MCF 10A (cell line): ENCODE results near the gene HK3. TPM values are rescaled to one million over a fixed set of nuclear protein-coding genes. Genes with fewer than 3 reads are reported as not detected.
"Not testable (repeated sequence)": the region's sequence is repeated elsewhere in the genome, so short reads cannot be mapped to it uniquely, and the experiment has no call there.

Experiments used
- BruUV-seq: library from RNA; stranded (reverse); fragments of 400-500 nt; replicated peaks from 2 replicates; lab custom pipeline; 2021; lab: Mats Ljungman, UMichigan
- CTCF ChIA-PET: fragments of 300-600 bp; sonication (Branson Sonifier 250); formaldehyde crosslinking; extraction: SDS; loops from one replicate; lab custom pipeline; 2021; ENCODE audit warnings: antibody characterized with exemption, inconsistent platforms; lab: Yijun Ruan, JAX
- POLR2A ChIA-PET: fragments of 300-600, 350-650 bp; sonication (Branson Sonifier 250); formaldehyde crosslinking; extraction: SDS; loops from one replicate; lab custom pipeline; 2020; ENCODE audit warnings: antibody characterized with exemption, inconsistent platforms; lab: Yijun Ruan, JAX
- DNase-seq: peaks from one replicate; pipeline ENCODE4 v3.0.0-alpha.2; 2018; ENCODE audit not compliant: unreplicated experiment
- H3K27ac Mint-ChIP-seq: one replicate; pipeline ENCODE4 v1.8.0; 2022; ENCODE audit warnings: mild to moderate bottlenecking, low read depth, mixed read lengths; ENCODE audit not compliant: unreplicated experiment
- H3K27me3 Mint-ChIP-seq: one replicate; pipeline ENCODE4 v1.8.0; 2022; ENCODE audit warnings: mixed read lengths; ENCODE audit not compliant: insufficient read depth, unreplicated experiment
- H3K36me3 Mint-ChIP-seq: one replicate; pipeline ENCODE4 v1.8.0; 2022; ENCODE audit warnings: mild to moderate bottlenecking, moderate library complexity, mixed read lengths; ENCODE audit not compliant: insufficient read depth, unreplicated experiment
- H3K4me1 Mint-ChIP-seq: one replicate; pipeline ENCODE4 v1.8.0; 2022; ENCODE audit warnings: mixed read lengths; ENCODE audit not compliant: insufficient read depth, unreplicated experiment
- H3K4me3 Mint-ChIP-seq: one replicate; pipeline ENCODE4 v1.8.0; 2022; ENCODE audit warnings: mild to moderate bottlenecking, moderate library complexity, mixed read lengths; ENCODE audit not compliant: unreplicated experiment
- H3K9me3 Mint-ChIP-seq: one replicate; pipeline ENCODE4 v1.8.0; 2022; ENCODE audit warnings: mixed read lengths; ENCODE audit not compliant: unreplicated experiment
- intact Hi-C: fragments of 100-400 bp; cut with micrococcal nuclease; formaldehyde crosslinking; loops from 2 replicates; pipeline ENCODE4 v1.14.1; 2022
- total RNA-seq: library from RNA; stranded (reverse); gene quantifications from 2 replicates; pipeline ENCODE4 v1.2.3, GENCODE V29; 2022
- TF ChIP-seq, protein P1 (sequence below): fragments of 200-600 bp; IDR thresholded peaks from one replicate; pipeline ENCODE4 v1.8.0; 2022; ENCODE audit warnings: antibody characterized with exemption, mild to moderate bottlenecking; ENCODE audit not compliant: unreplicated experiment

The HK3 gene
- total RNA-seq, 1 experiment from 2014 or later: not detected

- peaks cover 57% of the 10 kb centered on the region for H3K27me3 Mint-ChIP-seq
- H3K9me3 Mint-ChIP-seq: no peaks in the 10 kb centered on the region
- H3K4me1 Mint-ChIP-seq: no peaks in the 10 kb centered on the region
- no peak overlapping the region for H3K27ac Mint-ChIP-seq
- H3K4me3 Mint-ChIP-seq: no peak overlapping the region
- DNase-seq: no peak
- CTCF ChIA-PET: interaction anchor here (2.3 kb wide), 1 partner anchor 214 kb away, joined by 10 read pairs; no protein-coding TSS in a partner anchor
- POLR2A ChIA-PET: interaction anchor here (0.5 kb wide), 1 partner anchor 64 kb away, joined by 3 read pairs; no protein-coding TSS in a partner anchor
- H3K36me3 Mint-ChIP-seq: no peaks in the 10 kb centered on the region
- no TSS peak for BruUV-seq
- intact Hi-C loops: no loop called here
- TF ChIP-seq, protein P1, sequence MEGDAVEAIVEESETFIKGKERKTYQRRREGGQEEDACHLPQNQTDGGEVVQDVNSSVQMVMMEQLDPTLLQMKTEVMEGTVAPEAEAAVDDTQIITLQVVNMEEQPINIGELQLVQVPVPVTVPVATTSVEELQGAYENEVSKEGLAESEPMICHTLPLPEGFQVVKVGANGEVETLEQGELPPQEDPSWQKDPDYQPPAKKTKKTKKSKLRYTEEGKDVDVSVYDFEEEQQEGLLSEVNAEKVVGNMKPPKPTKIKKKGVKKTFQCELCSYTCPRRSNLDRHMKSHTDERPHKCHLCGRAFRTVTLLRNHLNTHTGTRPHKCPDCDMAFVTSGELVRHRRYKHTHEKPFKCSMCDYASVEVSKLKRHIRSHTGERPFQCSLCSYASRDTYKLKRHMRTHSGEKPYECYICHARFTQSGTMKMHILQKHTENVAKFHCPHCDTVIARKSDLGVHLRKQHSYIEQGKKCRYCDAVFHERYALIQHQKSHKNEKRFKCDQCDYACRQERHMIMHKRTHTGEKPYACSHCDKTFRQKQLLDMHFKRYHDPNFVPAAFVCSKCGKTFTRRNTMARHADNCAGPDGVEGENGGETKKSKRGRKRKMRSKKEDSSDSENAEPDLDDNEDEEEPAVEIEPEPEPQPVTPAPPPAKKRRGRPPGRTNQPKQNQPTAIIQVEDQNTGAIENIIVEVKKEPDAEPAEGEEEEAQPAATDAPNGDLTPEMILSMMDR: no peak
Measured at GRCh38 chr5:176874198-176874780, 24.9 kb downstream of the HK3 start.

DNA sequence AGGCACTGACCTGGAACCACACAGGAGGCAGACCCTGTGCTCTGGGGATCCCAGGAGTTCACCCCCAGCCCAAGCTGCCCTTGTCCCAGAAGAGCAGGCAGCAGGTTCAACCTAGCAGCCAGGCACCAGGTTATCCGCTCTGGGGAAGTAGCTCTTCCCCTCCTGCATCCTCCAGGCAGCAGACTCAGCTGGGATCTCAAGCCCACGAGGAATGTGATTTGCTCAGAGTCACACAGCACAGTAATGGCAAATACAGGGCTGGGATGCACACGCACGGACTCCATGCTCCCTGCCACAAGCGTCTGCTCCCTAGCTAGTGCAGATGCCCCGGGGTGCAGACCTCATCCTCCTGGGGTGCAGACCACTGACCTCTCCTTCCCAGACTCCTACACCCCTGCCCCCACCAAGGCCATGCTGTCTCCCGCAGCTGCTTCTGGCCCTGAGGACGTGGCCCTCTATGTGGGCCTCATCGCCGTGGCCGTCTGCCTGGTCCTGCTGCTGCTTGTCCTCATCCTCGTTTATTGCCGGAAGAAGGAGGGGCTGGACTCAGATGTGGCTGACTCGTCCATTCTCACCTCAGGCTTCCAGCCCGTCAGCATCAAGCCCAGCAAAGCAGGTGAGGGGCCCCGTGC lies 25.5 kb downstream of the HK3 start:
- no peaks in the 10 kb centered on the region for H3K36me3 Mint-ChIP-seq
- intact Hi-C loops: no loop called here
- no peak overlapping the region for H3K4me3 Mint-ChIP-seq
- DNase-seq: no peak
- H3K9me3 Mint-ChIP-seq: no peaks in the 10 kb centered on the region
- no peaks in the 10 kb centered on the region for H3K4me1 Mint-ChIP-seq
- ChIA-PET POLR2A (no interaction called here), CTCF (interaction anchor here (0.7 to 2.3 kb wide), 2 partner anchors 213 to 262 kb away, joined by 3 to 10 read pairs; no protein-coding TSS in a partner anchor)
- TF ChIP-seq, protein P1: no peak
- H3K27ac Mint-ChIP-seq: no peak overlapping the region
- BruUV-seq: no TSS peak
- peaks cover 52% of the 10 kb centered on the region for H3K27me3 Mint-ChIP-seq

DNA sequence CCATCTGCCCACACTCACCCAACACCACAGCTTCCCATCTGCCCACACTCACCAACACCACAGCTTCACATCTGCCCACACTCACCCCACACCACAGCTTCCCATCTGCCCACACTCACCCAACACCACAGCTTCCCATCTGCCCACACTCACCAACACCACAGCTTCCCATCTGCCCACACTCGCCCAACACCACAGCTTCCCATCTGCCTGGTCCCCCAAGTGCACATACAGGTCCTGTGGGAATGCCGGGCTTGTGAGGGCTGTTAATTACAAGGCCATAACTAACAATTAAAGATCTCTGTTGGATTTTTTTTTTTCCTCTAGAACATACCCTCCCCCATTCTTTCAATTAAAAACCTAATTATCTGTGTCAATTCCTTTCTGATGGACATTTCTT lies 26.1 kb downstream of the HK3 start:
- H3K4me1 Mint-ChIP-seq, intact Hi-C loops, H3K27ac Mint-ChIP-seq, H3K4me3 Mint-ChIP-seq, H3K36me3 Mint-ChIP-seq, DNase-seq, H3K9me3 Mint-ChIP-seq, BruUV-seq: not testable (repeated sequence)
- peaks cover 47% of the 10 kb centered on the region for H3K27me3 Mint-ChIP-seq
- ChIA-PET POLR2A (interaction anchor here (0.6 to 1.2 kb wide), 2 partner anchors 61 to 116 kb away, joined by 3 read pairs; no protein-coding TSS in a partner anchor), CTCF (interaction anchor here (0.7 to 2.3 kb wide), 3 partner anchors 212 to 262 kb away, joined by 3 to 10 read pairs (median 3); no protein-coding TSS in a partner anchor)

DNA sequence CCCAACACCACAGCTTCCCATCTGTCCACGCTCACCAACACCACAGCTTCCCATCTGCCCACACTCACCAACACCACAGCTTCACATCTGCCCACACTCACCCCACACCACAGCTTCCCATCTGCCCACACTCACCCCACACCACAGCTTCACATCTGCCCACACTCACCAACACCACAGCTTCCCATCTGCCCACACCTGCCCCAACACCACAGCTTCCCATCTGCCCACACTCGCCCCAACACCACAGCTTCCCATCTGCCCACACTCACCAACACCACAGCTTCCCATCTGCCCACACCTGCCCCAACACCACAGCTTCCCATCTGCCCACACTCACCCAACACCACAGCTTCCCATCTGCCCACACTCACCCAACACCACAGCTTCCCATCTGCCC lies 26.6 kb downstream of the HK3 start:
- peaks cover 49% of the 10 kb centered on the region for H3K27me3 Mint-ChIP-seq
- not testable (repeated sequence) for BruUV-seq, H3K4me3 Mint-ChIP-seq

DNA sequence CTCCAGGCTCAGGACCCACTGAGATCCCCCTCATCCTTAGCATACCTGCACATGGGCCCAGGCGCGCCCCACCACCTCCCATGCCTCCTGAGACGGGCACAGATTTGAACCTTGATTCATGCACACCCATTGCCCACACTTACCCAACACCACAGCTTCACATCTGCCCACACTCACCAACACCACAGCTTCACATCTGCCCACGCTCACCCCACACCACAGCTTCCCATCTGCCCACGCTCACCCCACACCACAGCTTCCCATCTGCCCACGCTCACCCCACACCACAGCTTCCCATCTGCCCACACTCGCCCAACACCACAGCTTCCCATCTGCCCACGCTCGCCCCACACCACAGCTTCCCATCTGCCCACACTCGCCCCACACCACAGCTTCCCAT lies 28.5 kb downstream of the HK3 start:
- H3K4me3 Mint-ChIP-seq, H3K9me3 Mint-ChIP-seq, CTCF ChIA-PET, DNase-seq, intact Hi-C loops, BruUV-seq, H3K27ac Mint-ChIP-seq, H3K36me3 Mint-ChIP-seq, H3K4me1 Mint-ChIP-seq: not testable (repeated sequence)
- POLR2A ChIA-PET: interaction anchor here (0.5 to 0.6 kb wide), 2 partner anchors 15 to 209 kb away, joined by 3 to 4 read pairs; no protein-coding TSS in a partner anchor
- H3K27me3 Mint-ChIP-seq: peaks cover 54% of the 10 kb centered on the region

More for the DNA sequence above, 26.6 kb downstream of the HK3 start:
- H3K27ac Mint-ChIP-seq, DNase-seq, H3K36me3 Mint-ChIP-seq, H3K4me1 Mint-ChIP-seq, H3K9me3 Mint-ChIP-seq, intact Hi-C loops: not testable (repeated sequence)
- CTCF ChIA-PET: interaction anchor here (0.9 to 2.3 kb wide), 2 partner anchors 212 to 215 kb away, joined by 3 to 10 read pairs; no protein-coding TSS in a partner anchor
- POLR2A ChIA-PET: interaction anchor here (0.6 to 1.2 kb wide), 2 partner anchors 61 to 116 kb away, joined by 3 read pairs; no protein-coding TSS in a partner anchor
